ENCODE measurements around the gene LDHB.

LDHB gene

DNA sequence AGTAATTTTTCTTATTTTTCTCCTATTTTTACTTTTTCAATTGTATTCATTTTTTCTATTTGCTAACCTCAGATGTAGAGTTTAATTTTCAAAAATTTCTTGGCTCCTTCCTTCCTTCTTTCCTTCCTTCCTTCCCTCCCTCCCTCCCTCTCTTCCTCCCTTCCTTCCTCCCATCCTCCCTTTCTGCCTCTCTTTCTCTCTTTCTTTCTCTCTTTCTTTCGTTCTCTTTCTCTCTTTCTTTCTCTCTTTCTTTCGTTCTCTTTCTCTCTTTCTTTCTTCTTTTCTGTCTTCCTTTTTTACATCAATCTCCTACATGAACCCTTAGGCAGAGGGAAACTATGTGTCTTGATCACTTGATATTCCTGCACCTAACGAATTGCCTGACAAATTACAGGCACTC, 40.6 kb downstream of the LDHB start:
- H3K79me2 ChIP-seq (ENCODE audit: low read length) = no peaks in the 10 kb centered on the region
- no peak overlapping the region for H3K4me2 ChIP-seq (ENCODE audit: low read length)
- no peak overlapping the region for H3K27ac ChIP-seq (ENCODE audit: low read length)
- H3K9me3 ChIP-seq (ENCODE audit: insufficient read depth, low read length) = no peaks in the 10 kb centered on the region
- H2AFZ ChIP-seq (ENCODE audit: low read depth, low read length) = no peak overlapping the region
- no peak for TF ChIP-seq EZH2phosphoT487 (IDR thresholded peaks at IDR 0.05; ENCODE audit: low read depth)
- TF ChIP-seq, protein P1, sequence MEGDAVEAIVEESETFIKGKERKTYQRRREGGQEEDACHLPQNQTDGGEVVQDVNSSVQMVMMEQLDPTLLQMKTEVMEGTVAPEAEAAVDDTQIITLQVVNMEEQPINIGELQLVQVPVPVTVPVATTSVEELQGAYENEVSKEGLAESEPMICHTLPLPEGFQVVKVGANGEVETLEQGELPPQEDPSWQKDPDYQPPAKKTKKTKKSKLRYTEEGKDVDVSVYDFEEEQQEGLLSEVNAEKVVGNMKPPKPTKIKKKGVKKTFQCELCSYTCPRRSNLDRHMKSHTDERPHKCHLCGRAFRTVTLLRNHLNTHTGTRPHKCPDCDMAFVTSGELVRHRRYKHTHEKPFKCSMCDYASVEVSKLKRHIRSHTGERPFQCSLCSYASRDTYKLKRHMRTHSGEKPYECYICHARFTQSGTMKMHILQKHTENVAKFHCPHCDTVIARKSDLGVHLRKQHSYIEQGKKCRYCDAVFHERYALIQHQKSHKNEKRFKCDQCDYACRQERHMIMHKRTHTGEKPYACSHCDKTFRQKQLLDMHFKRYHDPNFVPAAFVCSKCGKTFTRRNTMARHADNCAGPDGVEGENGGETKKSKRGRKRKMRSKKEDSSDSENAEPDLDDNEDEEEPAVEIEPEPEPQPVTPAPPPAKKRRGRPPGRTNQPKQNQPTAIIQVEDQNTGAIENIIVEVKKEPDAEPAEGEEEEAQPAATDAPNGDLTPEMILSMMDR (IDR thresholded peaks at IDR 0.05; ENCODE audit: low read depth, low read length) = no peak
- no peak overlapping the region for H3K9ac ChIP-seq (ENCODE audit: low read length)
- H4K20me1 ChIP-seq (ENCODE audit: insufficient read depth, low read length) = no peaks in the 10 kb centered on the region
- peaks cover 19% of the 10 kb centered on the region for H3K4me1 ChIP-seq (ENCODE audit: low read length)
- no peaks in the 10 kb centered on the region for H3K36me3 ChIP-seq (replicated peaks; ENCODE audit: low read depth, low read length)
- no peaks in the 10 kb centered on the region for H3K27me3 ChIP-seq (ENCODE audit: low read depth, low read length)
- no peak overlapping the region for H3K4me3 ChIP-seq (ENCODE audit: low read length)

DNA sequence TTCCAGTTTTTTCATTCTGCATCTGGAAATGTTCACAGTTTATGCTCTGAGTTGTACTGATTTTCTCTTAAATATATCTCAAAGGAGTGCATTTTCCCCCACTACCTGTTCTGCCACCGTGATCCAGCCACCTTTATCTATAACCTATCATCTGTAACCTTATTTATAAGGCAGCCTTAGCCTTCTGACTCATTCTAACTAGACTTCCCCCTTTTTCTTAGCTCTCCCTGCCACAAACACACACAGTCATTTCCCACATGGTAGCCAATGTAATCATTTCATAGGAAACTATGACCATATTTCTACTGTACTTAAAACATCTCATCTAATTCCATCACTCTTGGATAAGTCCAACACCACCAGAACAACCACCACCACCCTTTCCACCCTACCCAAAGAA, 42.2 kb downstream of the LDHB start:
- no peaks in the 10 kb centered on the region for H3K36me3 ChIP-seq (replicated peaks; ENCODE audit: low read depth, low read length)
- H3K79me2 ChIP-seq (ENCODE audit: low read length) = no peaks in the 10 kb centered on the region
- H2AFZ ChIP-seq (ENCODE audit: low read depth, low read length) = no peak overlapping the region
- TF ChIP-seq, protein P1 (IDR thresholded peaks at IDR 0.05; ENCODE audit: low read depth, low read length) = no peak
- no peak for TF ChIP-seq EZH2phosphoT487 (IDR thresholded peaks at IDR 0.05; ENCODE audit: low read depth)
- no peaks in the 10 kb centered on the region for H4K20me1 ChIP-seq (ENCODE audit: insufficient read depth, low read length)
- peaks cover 19% of the 10 kb centered on the region for H3K4me1 ChIP-seq (ENCODE audit: low read length)
- H3K4me2 ChIP-seq (ENCODE audit: low read length) = no peak overlapping the region
- H3K9me3 ChIP-seq (ENCODE audit: insufficient read depth, low read length) = no peaks in the 10 kb centered on the region
- H3K4me3 ChIP-seq (ENCODE audit: low read length) = no peak overlapping the region
- H3K27ac ChIP-seq (ENCODE audit: low read length) = no peak overlapping the region
- no peak overlapping the region for H3K9ac ChIP-seq (ENCODE audit: low read length)
- H3K27me3 ChIP-seq (ENCODE audit: low read depth, low read length) = no peaks in the 10 kb centered on the region

DNA sequence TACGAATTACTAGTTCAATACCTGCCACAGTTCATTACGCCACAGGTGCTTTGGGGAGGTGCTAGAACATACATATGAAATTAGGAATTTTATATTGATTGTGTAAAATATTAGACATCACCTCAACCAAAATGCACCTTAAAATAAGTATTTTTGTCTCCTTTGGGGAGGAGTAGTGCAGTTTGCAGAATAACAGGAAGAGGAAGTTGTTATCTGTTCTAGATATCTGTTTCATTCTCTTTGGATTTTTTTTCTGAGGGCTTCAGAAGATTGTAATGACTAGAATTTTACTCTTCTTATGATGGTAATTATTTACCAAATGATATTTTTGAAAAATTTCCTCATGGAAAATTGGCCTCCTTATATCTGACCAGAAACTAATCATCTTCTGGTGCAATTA, 43.1 kb downstream of the LDHB start:
- Histone ChIP-seq H3K27me3 (ENCODE audit: low read depth, low read length) (no peaks in the 10 kb centered on the region), H3K4me3 (ENCODE audit: low read length) (no peak overlapping the region), H3K4me2 (ENCODE audit: low read length) (no peak overlapping the region), H3K27ac (ENCODE audit: low read length) (no peak overlapping the region), H3K79me2 (ENCODE audit: low read length) (no peaks in the 10 kb centered on the region), H3K9ac (ENCODE audit: low read length) (no peak overlapping the region), H4K20me1 (ENCODE audit: insufficient read depth, low read length) (no peaks in the 10 kb centered on the region), H3K9me3 (ENCODE audit: insufficient read depth, low read length) (no peaks in the 10 kb centered on the region), H2AFZ (ENCODE audit: low read depth, low read length) (no peak overlapping the region), H3K4me1 (ENCODE audit: low read length) (peaks cover 19% of the 10 kb centered on the region), H3K36me3 (replicated peaks; ENCODE audit: low read depth, low read length) (no peaks in the 10 kb centered on the region)
- TF ChIP-seq, protein P1 (IDR thresholded peaks at IDR 0.05; ENCODE audit: low read depth, low read length) = no peak
- no peak for TF ChIP-seq EZH2phosphoT487 (IDR thresholded peaks at IDR 0.05; ENCODE audit: low read depth)

DNA sequence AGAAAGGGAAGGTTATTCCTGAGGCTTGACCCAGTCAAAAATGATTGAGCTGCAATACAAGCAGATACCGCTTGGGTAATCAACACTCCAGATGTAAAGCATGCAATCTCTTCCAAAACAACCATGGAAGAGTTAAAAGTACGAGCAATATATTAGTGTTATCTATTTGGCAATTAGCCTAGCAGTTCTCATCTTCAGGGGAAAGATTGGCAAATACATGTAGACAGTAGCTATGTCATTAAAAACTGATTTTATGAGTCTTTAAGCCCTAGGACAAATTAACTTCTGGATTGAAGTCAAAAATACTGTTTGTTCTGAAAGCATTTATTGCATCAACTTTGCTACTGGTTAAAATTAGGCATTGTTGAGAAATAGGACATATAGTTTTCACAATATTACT, 43.7 kb downstream of the LDHB start:
- Histone ChIP-seq H3K36me3 (replicated peaks; ENCODE audit: low read depth, low read length) (no peaks in the 10 kb centered on the region), H3K27me3 (ENCODE audit: low read depth, low read length) (no peaks in the 10 kb centered on the region), H3K79me2 (ENCODE audit: low read length) (no peaks in the 10 kb centered on the region), H3K27ac (ENCODE audit: low read length) (no peak overlapping the region), H3K4me3 (ENCODE audit: low read length) (no peak overlapping the region), H3K9me3 (ENCODE audit: insufficient read depth, low read length) (no peaks in the 10 kb centered on the region), H3K4me1 (ENCODE audit: low read length) (peaks cover 19% of the 10 kb centered on the region), H3K4me2 (ENCODE audit: low read length) (no peak overlapping the region), H2AFZ (ENCODE audit: low read depth, low read length) (no peak overlapping the region), H3K9ac (ENCODE audit: low read length) (no peak overlapping the region), H4K20me1 (ENCODE audit: insufficient read depth, low read length) (no peaks in the 10 kb centered on the region)
- TF ChIP-seq, protein P1 (IDR thresholded peaks at IDR 0.05; ENCODE audit: low read depth, low read length) = no peak
- TF ChIP-seq EZH2phosphoT487 (IDR thresholded peaks at IDR 0.05; ENCODE audit: low read depth) = no peak
